ENCODE results near the gene RDH8. TPM values are rescaled to one million over a fixed set of nuclear protein-coding genes. Genes with fewer than 3 reads are reported as not detected.
A peak's percentile ranks its signal among the peaks of the same experiment; 100 is the strongest.

The RDH8 gene
- total RNA-seq, 1 donor from 2014 or later, result not detected

DNA sequence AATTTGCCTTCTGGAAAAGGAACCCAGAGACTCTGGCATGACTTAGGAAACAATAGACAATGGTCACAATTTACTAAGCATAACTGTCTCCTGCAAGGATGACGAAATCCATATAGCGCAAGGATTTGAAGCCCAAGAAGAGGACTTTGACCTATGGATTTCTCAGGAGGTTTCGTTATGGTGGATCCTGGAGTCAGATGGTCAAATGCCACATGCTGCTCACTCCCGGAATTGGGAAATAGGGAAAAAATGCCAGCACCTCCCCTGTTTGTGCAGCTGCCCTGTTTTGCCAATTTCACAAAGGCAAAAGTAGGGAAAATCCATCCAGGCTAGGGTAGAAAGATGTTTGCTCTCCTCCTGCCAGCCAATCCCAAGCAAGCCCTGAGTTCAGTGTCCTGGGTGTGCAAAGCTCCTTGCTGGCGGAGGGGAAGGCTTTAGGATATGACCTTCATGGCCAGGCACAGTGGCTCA lies 23.4 kb downstream of the RDH8 start:
- no peak for DNase-seq (ENCODE audit: low read depth in 2 of 2)

DNA sequence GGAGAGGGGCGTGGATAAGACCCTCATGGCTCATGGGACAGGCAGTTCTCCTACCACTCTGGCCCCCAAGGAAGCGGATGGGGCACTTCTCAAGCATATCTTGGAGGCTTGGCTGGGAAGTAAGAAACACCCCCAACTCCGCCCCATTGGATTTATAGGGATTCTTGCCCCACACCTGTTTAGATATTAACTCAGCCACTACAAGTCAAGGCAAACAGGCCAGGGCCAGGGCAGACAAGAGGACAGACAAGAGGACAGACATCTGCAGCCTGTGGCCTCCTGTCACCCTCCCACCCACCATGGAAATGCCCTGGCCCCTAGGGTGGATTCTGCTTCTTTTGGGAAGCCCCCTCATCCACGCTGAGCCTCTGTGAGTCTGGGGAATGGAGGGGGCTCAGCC lies 24.1 kb downstream of the RDH8 start:
- no peak for DNase-seq (ENCODE audit: low read depth in 2 of 2)

DNA sequence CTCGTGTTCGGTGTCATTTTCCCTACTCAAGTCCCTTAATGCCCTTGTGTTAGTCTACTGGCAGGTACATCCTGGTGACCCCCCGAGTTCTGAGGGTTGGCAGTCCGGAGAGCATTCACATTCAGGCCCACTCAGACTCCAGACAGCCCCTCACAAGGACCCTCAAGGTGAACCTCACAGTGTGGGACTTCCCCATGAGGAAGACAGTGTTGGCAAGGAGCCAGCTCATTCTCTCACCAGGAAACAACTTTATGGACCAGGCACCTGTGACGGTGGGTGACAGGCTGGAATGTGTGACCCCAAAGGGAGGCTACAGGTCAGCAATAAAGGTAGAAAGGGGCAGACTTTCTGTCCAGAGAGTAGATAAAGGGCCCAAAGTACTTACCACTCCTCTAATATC lies 24.5 kb downstream of the RDH8 start:
- DNase-seq (ENCODE audit: low read depth in 2 of 2), result no peak

DNA sequence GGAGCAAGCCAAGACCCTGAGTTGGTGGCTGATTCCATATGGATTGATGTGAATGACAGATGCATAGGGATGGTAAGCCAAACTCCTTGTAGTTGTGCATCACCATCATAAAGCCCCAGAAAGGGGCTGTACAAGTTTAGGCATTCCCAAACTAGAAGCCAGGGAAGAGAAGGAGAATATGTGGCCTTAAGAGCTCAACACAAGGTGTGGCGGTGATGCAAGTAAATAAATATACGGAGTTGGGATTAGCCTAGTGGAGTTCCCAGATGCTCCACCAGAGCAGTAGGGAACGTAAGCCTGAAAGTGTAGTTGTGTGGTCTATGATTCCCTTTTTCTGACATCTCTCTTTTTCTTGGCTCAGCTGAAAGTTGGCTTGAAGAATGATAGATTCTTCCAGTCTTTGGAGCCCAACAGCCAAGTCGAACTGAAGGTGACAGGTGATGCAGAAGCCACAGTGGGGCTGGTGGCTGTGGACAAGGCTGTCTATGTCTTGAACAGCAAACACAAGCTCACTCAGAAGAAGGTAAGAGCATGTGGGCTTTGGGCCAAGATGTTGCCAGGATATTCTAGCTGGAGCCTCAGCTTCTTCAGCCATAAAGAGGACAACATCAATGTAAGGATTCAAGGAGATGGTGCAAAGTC lies 30.1 kb downstream of the RDH8 start:
- no peak for DNase-seq (ENCODE audit: low read depth in 2 of 2)

DNA sequence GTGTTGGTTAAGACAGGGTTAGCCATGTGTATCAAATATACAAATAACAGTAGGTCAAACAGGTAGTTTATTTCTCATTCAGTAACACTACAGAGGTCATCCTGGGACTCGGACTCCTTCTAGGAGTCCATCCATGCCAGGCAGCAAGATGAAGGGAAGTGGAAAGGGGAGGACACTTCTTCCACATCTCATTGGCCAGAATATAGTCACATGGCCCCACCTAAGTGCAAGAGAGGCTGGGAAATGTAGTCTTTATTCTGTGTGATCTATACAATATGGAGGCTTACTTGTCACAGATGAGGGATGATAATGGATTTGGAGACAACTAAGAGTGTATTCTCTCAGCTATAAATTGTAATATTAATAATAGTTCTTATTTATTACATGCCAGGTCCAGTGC lies 31.1 kb downstream of the RDH8 start:
- DNase-seq (ENCODE audit: low read depth in 2 of 2), result peak; percentile 14 to 26

DNA sequence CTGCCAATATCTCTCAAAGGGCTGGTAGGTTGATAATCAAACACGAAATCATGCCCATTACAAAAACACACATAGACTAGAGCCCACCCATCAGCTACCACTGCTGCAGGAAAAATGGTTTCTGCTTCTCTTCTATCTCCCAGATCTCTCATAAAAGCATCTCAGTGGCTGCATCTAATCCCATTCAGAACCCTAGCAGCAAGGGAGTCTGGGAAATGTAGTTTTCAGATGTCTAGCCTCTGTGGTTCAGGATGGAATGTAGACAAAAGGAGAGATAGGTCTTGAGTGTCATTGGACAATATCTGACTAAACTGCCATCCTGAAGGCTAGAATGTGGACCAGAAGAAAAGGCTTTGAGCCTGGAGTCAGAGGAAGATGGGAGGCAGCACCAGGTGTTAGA lies 32.1 kb downstream of the RDH8 start:
- no peak for DNase-seq (ENCODE audit: low read depth in 2 of 2)

DNA sequence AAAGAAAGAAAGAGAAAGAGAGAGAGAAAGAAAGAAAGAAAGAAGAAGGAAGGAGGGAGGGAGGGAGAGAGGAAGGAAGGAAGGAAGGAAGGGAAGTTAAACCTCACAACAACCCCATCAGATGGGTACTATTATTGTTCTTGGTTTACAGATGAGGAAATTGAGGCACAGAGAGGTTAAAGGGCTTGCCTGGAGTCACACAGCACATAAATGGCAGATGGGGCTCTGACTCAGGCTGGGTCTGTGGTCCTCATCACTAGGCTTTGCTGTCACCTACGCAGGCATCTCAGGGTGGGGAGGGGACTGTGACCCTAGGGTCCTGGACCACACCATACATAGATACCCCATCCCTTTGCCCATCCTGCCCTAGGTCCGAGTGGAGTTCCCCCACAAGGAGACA lies 36.3 kb downstream of the RDH8 start:
- DNase-seq (ENCODE audit: low read depth in 2 of 2), result no peak

DNA sequence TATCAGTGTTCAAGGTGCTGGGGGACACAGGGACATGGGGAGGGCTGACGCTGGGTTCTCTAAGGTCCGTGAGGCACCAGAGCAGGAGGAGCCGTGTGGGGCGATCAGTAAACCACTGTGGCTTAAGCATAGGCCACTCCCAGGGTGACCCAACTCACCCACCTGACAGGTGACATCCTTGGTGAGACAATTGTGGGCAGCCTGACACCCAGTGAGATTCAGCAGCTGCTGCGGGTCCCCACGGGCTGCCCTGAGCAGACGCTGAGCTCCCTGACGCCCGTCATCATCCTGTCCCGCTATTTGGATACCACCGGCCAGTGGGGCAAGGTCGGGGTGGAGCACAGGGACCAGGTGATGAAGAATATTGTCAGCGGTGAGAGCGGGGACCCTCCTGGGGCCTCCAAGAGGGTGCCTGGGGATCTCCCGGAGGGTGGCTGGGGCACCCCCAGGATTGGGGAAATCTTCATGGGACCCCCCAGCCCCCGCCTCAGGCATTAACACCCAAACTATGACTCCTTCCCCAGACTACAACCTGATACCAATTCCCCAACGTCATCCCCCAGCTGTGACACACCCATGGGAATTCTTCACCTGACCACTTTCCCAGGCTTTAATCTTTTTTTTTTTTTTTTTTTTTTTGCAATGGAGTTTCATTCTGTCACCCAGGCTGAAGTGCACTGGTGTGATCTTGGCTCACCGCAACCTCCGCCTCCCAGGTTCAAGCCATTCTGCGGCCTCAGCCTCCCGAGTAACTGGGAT lies 39.5 kb downstream of the RDH8 start:
- DNase-seq (ENCODE audit: low read depth in 2 of 2), result no peak

DNA sequence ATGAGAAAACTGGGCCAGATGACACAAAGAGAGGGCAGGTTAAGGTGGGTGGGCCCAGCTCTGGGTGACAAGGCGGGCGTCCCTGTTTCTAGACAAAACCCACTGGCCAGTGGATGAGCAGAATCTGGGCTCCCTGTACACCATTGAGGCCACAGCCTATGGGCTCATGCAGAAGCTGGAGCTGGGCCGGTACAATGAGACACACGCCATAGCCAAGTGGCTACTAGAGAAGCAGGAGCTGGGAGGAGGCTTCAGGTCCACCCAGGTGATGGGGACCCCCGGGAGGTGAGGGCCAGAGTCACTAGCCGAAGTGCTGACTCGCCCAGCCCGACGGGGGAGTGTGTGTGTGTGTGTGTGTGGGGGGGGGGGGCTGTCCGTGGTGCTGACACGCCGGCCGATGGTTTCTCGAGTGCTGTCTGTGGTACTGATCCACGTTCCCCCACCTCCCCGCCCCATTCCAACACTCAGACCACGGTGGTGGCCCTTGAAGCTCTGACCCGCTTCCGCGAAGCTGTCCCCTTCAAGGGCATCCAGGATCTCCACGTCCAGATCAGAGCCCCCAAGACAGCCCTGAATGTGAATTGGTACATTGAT lies 48.5 kb downstream of the RDH8 start:
- peak in 1 of 2 donors; percentile 21 for DNase-seq (ENCODE audit: low read depth in 2 of 2)

DNA sequence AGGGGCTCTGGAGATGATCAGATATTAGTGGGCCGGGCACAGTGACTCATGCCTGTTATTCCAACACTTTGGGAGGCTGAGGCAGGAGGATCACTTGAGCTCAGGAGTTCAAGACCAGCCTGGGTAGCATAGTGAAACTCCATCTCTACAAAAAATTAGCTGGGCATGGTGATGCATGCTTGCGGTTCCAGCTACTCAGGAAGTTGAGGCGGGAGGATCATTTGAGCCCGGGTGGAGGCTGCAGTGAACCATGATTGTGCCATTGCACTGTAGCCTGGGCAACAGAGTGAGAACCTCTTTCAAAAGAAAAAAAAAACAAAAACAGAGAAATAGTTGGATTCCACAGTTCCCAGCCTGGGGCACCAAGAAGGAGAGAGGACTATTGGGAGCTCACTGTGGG lies 54.9 kb downstream of the RDH8 start:
- no peak for DNase-seq (ENCODE audit: low read depth in 2 of 2)

DNA sequence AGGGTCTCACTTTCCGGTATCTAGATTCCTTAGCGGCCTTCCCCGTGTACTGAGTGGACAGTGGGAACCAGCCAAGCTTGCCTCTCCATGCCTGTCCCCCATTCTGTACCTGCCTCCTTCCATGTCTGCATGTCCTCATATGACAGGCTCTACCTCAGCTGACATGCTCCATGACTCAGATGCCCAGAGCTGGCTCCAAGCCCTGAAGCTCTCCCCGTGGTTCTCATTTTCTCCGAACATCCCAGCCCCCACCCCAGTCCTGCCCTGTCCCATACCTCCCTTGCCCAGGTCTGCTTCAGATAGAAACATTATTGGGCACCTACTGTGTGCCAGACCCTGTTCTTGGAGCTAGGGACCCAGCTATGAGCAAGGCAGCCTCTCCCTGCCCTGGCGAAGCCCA lies 55.8 kb downstream of the RDH8 start:
- DNase-seq (ENCODE audit: low read depth in 2 of 2), result no peak

DNA sequence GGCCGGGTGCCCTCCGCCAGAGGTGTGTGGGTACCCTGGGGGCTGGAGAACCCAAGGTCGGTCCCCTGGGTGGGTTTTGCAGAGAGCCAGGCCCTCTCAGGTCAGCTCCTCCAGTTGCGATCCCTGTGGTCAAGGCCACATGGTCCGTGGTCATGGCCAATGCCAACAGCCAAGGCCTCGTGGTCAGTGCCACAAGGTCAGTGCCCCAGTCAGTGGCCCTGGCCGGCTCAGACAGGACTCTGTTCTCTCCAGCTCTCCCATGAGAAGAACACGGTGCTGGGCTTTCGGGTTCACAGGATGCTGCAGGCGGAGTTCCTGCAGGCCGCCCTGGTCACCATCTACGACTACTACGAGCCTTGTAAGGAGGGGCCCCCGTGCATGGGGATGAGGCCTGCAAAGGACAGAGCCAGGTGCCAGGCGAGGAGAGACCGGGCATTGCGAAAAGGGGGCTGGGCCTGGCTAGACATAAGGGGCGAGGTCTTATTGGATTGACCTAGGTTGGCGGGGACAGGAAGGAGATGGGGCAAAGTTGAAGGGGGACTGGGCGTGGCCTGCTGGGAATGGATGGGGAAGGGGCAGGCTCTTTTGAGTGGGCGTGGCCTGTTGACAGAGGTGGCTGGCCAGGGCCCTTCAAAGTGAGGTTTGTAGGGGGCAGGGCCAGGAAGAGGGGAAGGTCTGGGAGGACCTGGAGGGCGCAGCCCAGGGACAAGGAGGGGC lies 57.6 kb downstream of the RDH8 start:
- DNase-seq (ENCODE audit: low read depth in 2 of 2), result no peak

Other genes with a start within 250 kb of the RDH8 start
- 3.9 and 4.0 TPM in 2 replicates for gene ZNF846, start 244.7 kb upstream of the RDH8 start, total RNA-seq
- gene FBXL12, start 194.4 kb upstream of the RDH8 start, total RNA-seq, result 6.1 and 10.3 TPM in 2 replicates
- gene UBL5, start 185.6 kb upstream of the RDH8 start, total RNA-seq, result 172 and 227 TPM in 2 replicates
- 81.1 and 95.8 TPM in 2 replicates for gene PIN1, start 178.2 kb upstream of the RDH8 start, total RNA-seq
- 0.65 and 0.79 TPM in 2 replicates for gene OLFM2, start 77.0 kb upstream of the RDH8 start, total RNA-seq
- gene COL5A3, start 3.0 kb upstream of the RDH8 start, total RNA-seq, result under 0.01 TPM in 2 replicates
- 12.9 and 20.4 TPM in 2 replicates for gene SHFL, start 72.8 kb downstream of the RDH8 start, total RNA-seq
- gene ANGPTL6, start 89.2 kb downstream of the RDH8 start, total RNA-seq, result 0.20 and 0.22 TPM in 2 replicates
- gene PPAN, start 92.9 kb downstream of the RDH8 start, total RNA-seq, result 12.6 and 23.0 TPM in 2 replicates
- 1.1 and 1.8 TPM in 2 replicates for gene P2RY11, start 98.2 kb downstream of the RDH8 start, total RNA-seq
- 228 and 274 TPM in 2 replicates for gene EIF3G, start 106.4 kb downstream of the RDH8 start, total RNA-seq
- gene DNMT1, start 181.5 kb downstream of the RDH8 start, total RNA-seq, result 14.9 and 15.3 TPM in 2 replicates
- gene S1PR2, start 217.8 kb downstream of the RDH8 start, total RNA-seq, result 0.20 and 0.44 TPM in 2 replicates
- 12.9 and 13.5 TPM in 2 replicates for gene MRPL4, start 238.7 kb downstream of the RDH8 start, total RNA-seq

Data from lung microvascular endothelial cell (primary cell).